HEK293 (cell line): ENCODE measurements around the gene ARL8A.

Source experiments
- CTCF ChIA-PET: fragments of 350-600 bp; formaldehyde crosslinking; extraction: SDS; loops from one replicate; lab custom pipeline; 2021; ENCODE audit warnings: antibody characterized with exemption; lab: Yijun Ruan, JAX
- POLR2A ChIA-PET: fragments of 300-600 bp; formaldehyde crosslinking; extraction: SDS; loops from one replicate; lab custom pipeline; 2020; ENCODE audit warnings: antibody characterized with exemption, inconsistent platforms; lab: Yijun Ruan, JAX
- H3K27ac ChIP-seq: fragments of 200-500 bp; sonication (Bioruptor generic); 2 replicates; pipeline ENCODE4 v1.5.1; 2014; ENCODE audit warnings: low read depth, low read length, control low read depth, inconsistent platforms; ENCODE audit errors: extremely low read depth
- H3K36me3 ChIP-seq, 2 experiments: fragments of 200-500 bp in 1 of 2; sonication (Bioruptor generic) in 1 of 2; 1 replicate in 1 of 2; 2 replicates in 1 of 2; pipeline ENCODE4 v1.5.1; 2014 to 2017; ENCODE audit warnings: inconsistent platforms in 2 of 2, low read length in 2 of 2; ENCODE audit not compliant: control insufficient read depth in 2 of 2, insufficient read depth in 1 of 2
- H3K4me1 ChIP-seq: fragments of 200-500 bp; sonication (Bioruptor generic); 2 replicates; pipeline ENCODE4 v1.5.1; 2014; ENCODE audit warnings: mild to moderate bottlenecking, low read length, inconsistent platforms; ENCODE audit not compliant: control insufficient read depth, insufficient read depth
- H3K4me3 ChIP-seq: 2 replicates; pipeline ENCODE4 v1.5.1; 2011; ENCODE audit warnings: low read depth, mild to moderate bottlenecking, control low read depth, low read length, moderate library complexity
- H3K9me3 ChIP-seq: fragments of 200-500 bp; sonication (Bioruptor generic); 2 replicates; pipeline ENCODE4 v1.5.1; 2014; ENCODE audit warnings: low read depth, low read length, inconsistent platforms; ENCODE audit not compliant: control insufficient read depth, insufficient read depth
- AEBP2 ChIP-seq: fragments of 450-650 bp; formaldehyde crosslinking; IDR thresholded peaks from 2 replicates; pipeline ENCODE4 v1.5.1; 2016; ENCODE audit warnings: missing biosample characterization, missing genetic modification characterization, borderline replicate concordance
- CTCF ChIP-seq: fragments of 450-650 bp; formaldehyde crosslinking; IDR thresholded peaks from 2 replicates; pipeline ENCODE4 v1.5.1; 2016; ENCODE audit warnings: missing biosample characterization, missing genetic modification characterization
- HOXA7 ChIP-seq: sonication (generic); formaldehyde crosslinking; IDR thresholded peaks from 2 replicates; pipeline ENCODE4 v1.8.1; 2022; ENCODE audit warnings: missing genetic modification reagents, borderline replicate concordance
- KLF9 ChIP-seq: fragments of 450-650 bp; formaldehyde crosslinking; IDR thresholded peaks from 2 replicates; pipeline ENCODE4 v1.5.1; 2016; ENCODE audit warnings: missing biosample characterization, missing genetic modification characterization, low read depth
- OVOL3 ChIP-seq: fragments of 450-650 bp; formaldehyde crosslinking; IDR thresholded peaks from 2 replicates; pipeline ENCODE4 v1.5.1; 2016; ENCODE audit warnings: missing biosample characterization, missing genetic modification characterization
- PRDM10 ChIP-seq: fragments of 450-650 bp; formaldehyde crosslinking; IDR thresholded peaks from 2 replicates; pipeline ENCODE4 v1.5.1; 2016; ENCODE audit warnings: missing biosample characterization, missing genetic modification characterization
- SP7 ChIP-seq: fragments of 450-650 bp; formaldehyde crosslinking; IDR thresholded peaks from 2 replicates; pipeline ENCODE4 v1.5.1; 2016; ENCODE audit warnings: missing biosample characterization, missing genetic modification characterization
- TSHZ1 ChIP-seq: fragments of 450-650 bp; formaldehyde crosslinking; IDR thresholded peaks from 2 replicates; pipeline ENCODE4 v1.5.1; 2016; ENCODE audit warnings: missing biosample characterization, missing genetic modification characterization, borderline replicate concordance
- ZNF16 ChIP-seq: fragments of 450-650 bp; formaldehyde crosslinking; IDR thresholded peaks from 2 replicates; pipeline ENCODE4 v1.5.1; 2016; ENCODE audit warnings: low read depth, missing biosample characterization, missing genetic modification characterization
- ZNF174 ChIP-seq: fragments of 450-650 bp; formaldehyde crosslinking; IDR thresholded peaks from 2 replicates; pipeline ENCODE4 v1.5.0; 2017; ENCODE audit warnings: missing biosample characterization, mild to moderate bottlenecking, missing genetic modification characterization
- ZNF214 ChIP-seq: fragments of 450-650 bp; formaldehyde crosslinking; IDR thresholded peaks from 2 replicates; pipeline ENCODE4 v1.5.1; 2017; ENCODE audit warnings: missing biosample characterization, mild to moderate bottlenecking, missing genetic modification characterization, borderline replicate concordance
- ZNF37A ChIP-seq: fragments of 450-650 bp; IDR thresholded peaks from 2 replicates; pipeline ENCODE4 v1.5.1; 2018; ENCODE audit warnings: missing biosample characterization, missing genetic modification characterization
- ZNF48 ChIP-seq: fragments of 450-650 bp; formaldehyde crosslinking; IDR thresholded peaks from 2 replicates; pipeline ENCODE4 v1.5.1; 2016; ENCODE audit warnings: missing biosample characterization, missing genetic modification characterization
- ZNF629 ChIP-seq: fragments of 450-650 bp; formaldehyde crosslinking; IDR thresholded peaks from 2 replicates; pipeline ENCODE4 v1.5.1; 2017; ENCODE audit warnings: missing biosample characterization, missing genetic modification characterization
- ZNF76 ChIP-seq: fragments of 450-650 bp; formaldehyde crosslinking; IDR thresholded peaks from 2 replicates; pipeline ENCODE4; 2016; ENCODE audit warnings: low read depth, missing biosample characterization, missing genetic modification characterization, borderline replicate concordance
- ZSCAN16 ChIP-seq: fragments of 450-650 bp; formaldehyde crosslinking; IDR thresholded peaks from 2 replicates; pipeline ENCODE4 v1.5.1; 2016; ENCODE audit warnings: missing biosample characterization, missing genetic modification characterization

The ARL8A gene

GRCh38 chr1:202135221-202135721 is 9.3 kb downstream of the ARL8A start (continued):
- TF ChIP-seq PRDM10 (tag by site-specific recombination) (0 out of 2 replicates have a peak, but pooled peaks have one; percentile 28), ZNF48 (tag by site-specific recombination) (no peak), ZNF37A (tag by site-specific recombination) (no peak), ZSCAN16 (tag by site-specific recombination) (no peak), TSHZ1 (tag by site-specific recombination) (no peak), SP7 (no peak), ZNF16 (no peak), ZNF629 (no peak), AEBP2 (no peak), ZNF174 (tag by site-specific recombination) (no peak), ZNF214 (no peak), CTCF (tag by site-specific recombination) (0 out of 2 replicates have a peak, but pooled peaks have one; percentile 39)

- CTCF ChIA-PET, result interaction anchor here (0.6 to 4.1 kb wide), 20 partner anchors 9 to 257 kb away, joined by 3 to 53 read pairs (median 8); partner anchors contain the start of genes ELF3, GPR37L1 and LGR6
- H3K36me3 ChIP-seq, result peaks cover 16 to 54% of the 10 kb centered on the region in 2 experiments
- H3K9me3 ChIP-seq, result no peaks in the 10 kb centered on the region
- POLR2A ChIA-PET, result interaction anchor here (0.6 to 1.4 kb wide), 4 partner anchors 51 to 792 kb away, joined by 3 to 6 read pairs (median 4); partner anchors contain the start of gene KLHL12
- H3K27ac ChIP-seq, result no peak overlapping the region
- H3K4me1 ChIP-seq, result no peaks in the 10 kb centered on the region
- TF ChIP-seq ZNF76 (no peak), OVOL3 (tag by site-specific recombination) (no peak), HOXA7 (CRISPR knock-in tag) (no peak), KLF9 (tag by site-specific recombination) (no peak)
- H3K4me3 ChIP-seq, result no peak overlapping the region
These were observed 9.8 kb downstream of the ARL8A start for GRCh38 chr1:202134645-202135172.
